ENCODE measurements around the gene STX8.

GRCh38 chr17:9432134-9432885 lies 143.3 kb downstream of the STX8 start:
- no peak for TF ChIP-seq GATA3 (IDR thresholded peaks at IDR 0.05; ENCODE audit: low read depth, low read length)
- TF ChIP-seq GATA2 (IDR thresholded peaks at IDR 0.05; ENCODE audit: low read depth, low read length): no peak

Measured in SH-SY5Y (cell line).